ENCODE results near the gene TSNAXIP1.

TSNAXIP1 gene, protein sequence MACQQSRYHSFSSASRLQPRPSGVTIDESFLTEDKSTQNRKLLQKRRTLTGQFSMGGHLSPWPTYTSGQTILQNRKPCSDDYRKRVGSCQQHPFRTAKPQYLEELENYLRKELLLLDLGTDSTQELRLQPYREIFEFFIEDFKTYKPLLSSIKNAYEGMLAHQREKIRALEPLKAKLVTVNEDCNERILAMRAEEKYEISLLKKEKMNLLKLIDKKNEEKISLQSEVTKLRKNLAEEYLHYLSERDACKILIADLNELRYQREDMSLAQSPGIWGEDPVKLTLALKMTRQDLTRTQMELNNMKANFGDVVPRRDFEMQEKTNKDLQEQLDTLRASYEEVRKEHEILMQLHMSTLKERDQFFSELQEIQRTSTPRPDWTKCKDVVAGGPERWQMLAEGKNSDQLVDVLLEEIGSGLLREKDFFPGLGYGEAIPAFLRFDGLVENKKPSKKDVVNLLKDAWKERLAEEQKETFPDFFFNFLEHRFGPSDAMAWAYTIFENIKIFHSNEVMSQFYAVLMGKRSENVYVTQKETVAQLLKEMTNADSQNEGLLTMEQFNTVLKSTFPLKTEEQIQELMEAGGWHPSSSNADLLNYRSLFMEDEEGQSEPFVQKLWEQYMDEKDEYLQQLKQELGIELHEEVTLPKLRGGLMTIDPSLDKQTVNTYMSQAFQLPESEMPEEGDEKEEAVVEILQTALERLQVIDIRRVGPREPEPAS

DNA sequence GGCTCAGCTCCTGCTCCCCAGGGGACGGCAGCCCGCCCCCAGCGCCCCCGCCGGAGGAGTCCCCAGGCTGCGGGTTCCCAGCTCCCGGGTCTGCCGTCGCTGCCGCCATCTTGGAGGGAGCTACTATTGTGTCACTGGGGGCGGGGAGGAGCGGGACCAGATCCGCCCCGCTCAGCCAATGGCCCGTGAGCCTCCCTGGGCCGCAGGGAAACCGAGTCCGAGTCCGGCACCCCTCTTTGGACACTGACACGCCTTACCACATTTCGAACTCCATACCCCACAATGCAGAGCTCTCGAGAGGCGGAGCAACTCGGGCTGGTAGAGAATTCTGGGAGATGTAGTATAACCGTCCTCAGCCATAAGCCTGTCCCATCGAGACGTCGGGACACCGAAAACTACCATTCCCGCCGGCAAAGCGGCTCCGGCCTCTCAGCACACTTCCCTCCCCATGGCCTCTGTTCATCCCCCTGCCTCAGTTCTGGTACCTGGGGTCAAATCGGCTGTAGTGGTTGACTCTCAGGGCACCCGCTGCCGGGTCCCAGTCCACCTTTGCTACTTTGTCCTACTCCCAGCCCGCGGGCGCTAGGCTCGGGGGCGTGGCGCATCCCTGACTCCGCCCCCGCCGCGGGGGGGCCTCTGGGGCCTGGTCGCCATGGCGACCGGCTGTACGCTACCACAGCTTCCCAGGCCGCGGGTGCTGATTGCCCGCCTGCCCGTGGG lies at the start of gene TSNAXIP1, which contains the start of gene RANBP10:
TSS of gene TSNAXIP1 (plus strand) at position 462 of the 720 bp plus-strand sequence. CDS start 261 bp downstream, outside the sequence.
TSS of gene RANBP10 (minus strand) at position 133 of the 720 bp plus-strand sequence. CDS start at position 109, 24 bp downstream.
- TF ChIP-seq RAD21 (IDR thresholded peaks at IDR 0.05; ENCODE audit: low read depth) (no peak), TAF1 (IDR thresholded peaks at IDR 0.05; ENCODE audit: low read depth) (peak; percentile 100), YY1 (IDR thresholded peaks at IDR 0.05; ENCODE audit: low read depth) (peak; percentile 94), TCF12 (IDR thresholded peaks at IDR 0.05; ENCODE audit: low read depth) (peak; percentile 70), EGR1 (IDR thresholded peaks at IDR 0.05) (peak; percentile 28; the same call in 1 of the 2 replicates), FOXM1 (IDR thresholded peaks at IDR 0.05; ENCODE audit: borderline replicate concordance, low read depth) (no peak), ZBTB7A (IDR thresholded peaks at IDR 0.05; ENCODE audit: low read depth) (peak; percentile 79; the same call in 1 of the 2 replicates), CEBPB (IDR thresholded peaks at IDR 0.05) (peak; percentile 61), CREB1 (IDR thresholded peaks at IDR 0.05; ENCODE audit: low read depth) (peak; percentile 20; the same call in 1 of the 2 replicates), NFIC (IDR thresholded peaks at IDR 0.05) (no peak)
- TF ChIP-seq, protein P1, sequence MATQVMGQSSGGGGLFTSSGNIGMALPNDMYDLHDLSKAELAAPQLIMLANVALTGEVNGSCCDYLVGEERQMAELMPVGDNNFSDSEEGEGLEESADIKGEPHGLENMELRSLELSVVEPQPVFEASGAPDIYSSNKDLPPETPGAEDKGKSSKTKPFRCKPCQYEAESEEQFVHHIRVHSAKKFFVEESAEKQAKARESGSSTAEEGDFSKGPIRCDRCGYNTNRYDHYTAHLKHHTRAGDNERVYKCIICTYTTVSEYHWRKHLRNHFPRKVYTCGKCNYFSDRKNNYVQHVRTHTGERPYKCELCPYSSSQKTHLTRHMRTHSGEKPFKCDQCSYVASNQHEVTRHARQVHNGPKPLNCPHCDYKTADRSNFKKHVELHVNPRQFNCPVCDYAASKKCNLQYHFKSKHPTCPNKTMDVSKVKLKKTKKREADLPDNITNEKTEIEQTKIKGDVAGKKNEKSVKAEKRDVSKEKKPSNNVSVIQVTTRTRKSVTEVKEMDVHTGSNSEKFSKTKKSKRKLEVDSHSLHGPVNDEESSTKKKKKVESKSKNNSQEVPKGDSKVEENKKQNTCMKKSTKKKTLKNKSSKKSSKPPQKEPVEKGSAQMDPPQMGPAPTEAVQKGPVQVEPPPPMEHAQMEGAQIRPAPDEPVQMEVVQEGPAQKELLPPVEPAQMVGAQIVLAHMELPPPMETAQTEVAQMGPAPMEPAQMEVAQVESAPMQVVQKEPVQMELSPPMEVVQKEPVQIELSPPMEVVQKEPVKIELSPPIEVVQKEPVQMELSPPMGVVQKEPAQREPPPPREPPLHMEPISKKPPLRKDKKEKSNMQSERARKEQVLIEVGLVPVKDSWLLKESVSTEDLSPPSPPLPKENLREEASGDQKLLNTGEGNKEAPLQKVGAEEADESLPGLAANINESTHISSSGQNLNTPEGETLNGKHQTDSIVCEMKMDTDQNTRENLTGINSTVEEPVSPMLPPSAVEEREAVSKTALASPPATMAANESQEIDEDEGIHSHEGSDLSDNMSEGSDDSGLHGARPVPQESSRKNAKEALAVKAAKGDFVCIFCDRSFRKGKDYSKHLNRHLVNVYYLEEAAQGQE (IDR thresholded peaks at IDR 0.05; ENCODE audit: low read depth) = 0 out of 2 replicates have a peak, but pooled peaks have one; percentile 21
- TF ChIP-seq, protein P2, sequence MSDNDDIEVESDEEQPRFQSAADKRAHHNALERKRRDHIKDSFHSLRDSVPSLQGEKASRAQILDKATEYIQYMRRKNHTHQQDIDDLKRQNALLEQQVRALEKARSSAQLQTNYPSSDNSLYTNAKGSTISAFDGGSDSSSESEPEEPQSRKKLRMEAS (IDR thresholded peaks at IDR 0.05) = no peak; the same call in none of the 2 replicates
- TF ChIP-seq, protein P3, sequence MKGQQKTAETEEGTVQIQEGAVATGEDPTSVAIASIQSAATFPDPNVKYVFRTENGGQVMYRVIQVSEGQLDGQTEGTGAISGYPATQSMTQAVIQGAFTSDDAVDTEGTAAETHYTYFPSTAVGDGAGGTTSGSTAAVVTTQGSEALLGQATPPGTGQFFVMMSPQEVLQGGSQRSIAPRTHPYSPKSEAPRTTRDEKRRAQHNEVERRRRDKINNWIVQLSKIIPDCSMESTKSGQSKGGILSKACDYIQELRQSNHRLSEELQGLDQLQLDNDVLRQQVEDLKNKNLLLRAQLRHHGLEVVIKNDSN (IDR thresholded peaks at IDR 0.05) = no peak

DNA sequence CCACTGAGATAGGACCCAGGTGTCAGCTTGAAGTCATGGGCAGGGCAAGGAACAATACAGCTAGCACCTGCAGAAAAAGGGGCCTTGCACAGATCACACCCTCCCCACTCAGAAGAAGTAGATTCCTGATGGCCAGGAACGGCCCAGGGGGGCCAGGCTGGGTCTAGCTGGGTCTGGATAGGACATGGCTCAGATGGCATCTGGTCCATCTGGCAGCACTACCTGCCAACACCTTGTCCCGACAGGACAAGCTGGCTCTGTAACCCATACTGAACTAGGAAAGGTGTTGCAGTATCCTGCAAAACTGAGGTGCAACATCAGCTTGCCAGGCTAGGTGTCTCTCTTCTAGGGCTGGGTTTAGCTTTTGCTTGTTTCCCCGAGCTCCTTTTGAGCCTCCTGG lies 48.7 kb upstream of the TSNAXIP1 start:
- no peak for TF ChIP-seq EGR1 (IDR thresholded peaks at IDR 0.05)
- no peak for TF ChIP-seq NFIC (IDR thresholded peaks at IDR 0.05)
- TF ChIP-seq, protein P1 (IDR thresholded peaks at IDR 0.05; ENCODE audit: low read depth) = no peak
- TF ChIP-seq CEBPB (IDR thresholded peaks at IDR 0.05) = no peak
- TF ChIP-seq, protein P2 (IDR thresholded peaks at IDR 0.05) = no peak
- no peak for TF ChIP-seq RAD21 (IDR thresholded peaks at IDR 0.05; ENCODE audit: low read depth)
- TF ChIP-seq TAF1 (IDR thresholded peaks at IDR 0.05; ENCODE audit: low read depth) = no peak
- no peak for TF ChIP-seq ZBTB7A (IDR thresholded peaks at IDR 0.05; ENCODE audit: low read depth)
- no peak for TF ChIP-seq FOXM1 (IDR thresholded peaks at IDR 0.05; ENCODE audit: borderline replicate concordance, low read depth)
- TF ChIP-seq, protein P3 (IDR thresholded peaks at IDR 0.05) = no peak
- no peak for TF ChIP-seq YY1 (IDR thresholded peaks at IDR 0.05; ENCODE audit: low read depth)
- TF ChIP-seq TEAD4 (IDR thresholded peaks at IDR 0.05) = no peak
- TF ChIP-seq CREB1 (IDR thresholded peaks at IDR 0.05; ENCODE audit: low read depth) = no peak
- no peak for TF ChIP-seq EP300 (IDR thresholded peaks at IDR 0.05; ENCODE audit: borderline replicate concordance)
- no peak for TF ChIP-seq TCF12 (IDR thresholded peaks at IDR 0.05; ENCODE audit: low read depth)

DNA sequence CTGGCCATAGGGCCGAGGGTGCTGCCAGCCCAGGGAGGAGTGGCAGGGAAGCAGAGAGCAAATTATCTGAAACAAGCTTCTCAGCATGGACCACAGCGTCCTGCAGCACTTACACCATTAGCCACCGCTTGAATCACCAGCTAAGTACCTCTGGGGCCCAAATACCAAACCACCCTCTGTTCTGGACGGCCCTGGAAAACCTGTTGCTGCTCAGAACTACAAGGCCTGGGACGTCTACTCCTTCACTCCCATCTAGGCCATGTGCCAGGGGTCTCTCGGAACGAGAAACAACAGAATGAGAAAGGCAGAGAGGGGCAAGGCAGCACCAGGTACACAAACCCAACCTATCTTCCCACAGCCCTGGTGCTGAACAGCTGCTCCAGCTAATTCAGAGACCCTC lies 47.7 kb upstream of the TSNAXIP1 start:
- TF ChIP-seq TEAD4 (IDR thresholded peaks at IDR 0.05) (no peak), TCF12 (IDR thresholded peaks at IDR 0.05; ENCODE audit: low read depth) (no peak), EGR1 (IDR thresholded peaks at IDR 0.05) (no peak), YY1 (IDR thresholded peaks at IDR 0.05; ENCODE audit: low read depth) (no peak), NFIC (IDR thresholded peaks at IDR 0.05) (no peak), CREB1 (IDR thresholded peaks at IDR 0.05; ENCODE audit: low read depth) (no peak), TAF1 (IDR thresholded peaks at IDR 0.05; ENCODE audit: low read depth) (no peak), EP300 (IDR thresholded peaks at IDR 0.05; ENCODE audit: borderline replicate concordance) (no peak), RAD21 (IDR thresholded peaks at IDR 0.05; ENCODE audit: low read depth) (no peak), CEBPB (IDR thresholded peaks at IDR 0.05) (no peak), ZBTB7A (IDR thresholded peaks at IDR 0.05; ENCODE audit: low read depth) (no peak), FOXM1 (IDR thresholded peaks at IDR 0.05; ENCODE audit: borderline replicate concordance, low read depth) (no peak)
- TF ChIP-seq, protein P1 (IDR thresholded peaks at IDR 0.05; ENCODE audit: low read depth) = no peak
- TF ChIP-seq, protein P2 (IDR thresholded peaks at IDR 0.05) = no peak
- TF ChIP-seq, protein P3 (IDR thresholded peaks at IDR 0.05) = no peak

Data from Ishikawa (cell line).